Measurements from ENCODE around the gene GOLGA3.
"Not testable (repeated sequence)": the region's sequence is repeated elsewhere in the genome, so short reads cannot be mapped to it uniquely, and the experiment has no call there.

The GOLGA3 gene

DNA sequence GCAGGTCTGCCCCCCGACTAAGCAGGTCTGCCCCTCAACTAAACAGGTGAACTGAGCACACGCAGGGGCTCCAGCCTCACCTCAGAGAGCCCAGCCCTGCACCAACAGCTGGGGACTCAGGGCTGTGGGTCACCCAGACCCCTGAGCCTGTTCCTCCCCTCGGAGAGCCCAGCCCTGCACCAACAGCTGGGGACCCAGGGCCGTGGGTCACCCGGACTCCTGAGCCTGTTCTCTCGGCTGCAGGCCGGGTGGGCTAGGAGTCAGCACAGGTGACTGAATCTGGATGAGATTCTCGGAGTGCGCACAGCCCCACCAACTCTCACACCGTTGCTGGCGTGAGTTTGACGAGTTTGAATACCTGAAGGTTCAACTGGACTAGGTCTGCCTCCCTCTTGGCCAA, 46.7 kb downstream of the GOLGA3 start:
- TF ChIP-seq Cebpa-rat (IDR thresholded peaks at IDR 0.05): no peak
- Histone ChIP-seq H3K4me1 (no peaks in the 10 kb centered on the region), H3K9me3 (no peaks in the 10 kb centered on the region), H3K4me2 (no peak overlapping the region), H3K27me3 (no peaks in the 10 kb centered on the region), H3K36me3 (peaks cover 99% of the 10 kb centered on the region), H3K9ac (no peak overlapping the region), H3K27ac (no peak overlapping the region), H4K20me1 (peaks cover 39% of the 10 kb centered on the region), H3K4me3 (no peak overlapping the region)

- Histone ChIP-seq H3K4me2 (no peak overlapping the region), H3K4me3 (no peak overlapping the region), H3K36me3 (peaks cover 100% of the 10 kb centered on the region), H3K4me1 (peaks cover 3% of the 10 kb centered on the region), H3K9me3 (no peaks in the 10 kb centered on the region), H3K27ac (no peak overlapping the region), H4K20me1 (peaks cover 40% of the 10 kb centered on the region), H3K27me3 (no peaks in the 10 kb centered on the region), H3K9ac (no peak overlapping the region)
- no peak for TF ChIP-seq Cebpa-rat (IDR thresholded peaks at IDR 0.05)
Measured at GRCh38 chr12:132779781-132780353, 48.8 kb downstream of the GOLGA3 start.

DNA sequence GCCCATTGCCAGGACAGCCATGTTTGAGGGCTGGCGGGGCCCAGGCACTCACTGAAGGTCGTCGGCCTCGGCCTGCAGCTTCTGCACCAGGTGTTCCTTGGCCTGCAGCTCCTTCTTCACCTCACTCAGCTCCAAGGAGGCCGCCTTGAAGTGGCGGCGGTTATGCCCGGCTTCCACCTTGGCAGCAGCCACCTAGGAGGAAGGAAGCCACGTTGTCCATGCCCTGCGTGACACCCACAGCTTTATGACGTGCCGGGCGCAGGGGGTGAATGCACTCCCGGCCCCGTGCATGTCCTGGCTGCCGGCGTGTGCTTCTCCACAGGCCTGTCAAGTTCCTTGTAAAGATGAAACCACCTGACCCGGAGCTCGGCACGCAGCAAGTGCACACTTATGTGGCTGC, 51.1 kb downstream of the GOLGA3 start:
- Histone ChIP-seq H3K9me3 (no peaks in the 10 kb centered on the region), H3K4me2 (no peak overlapping the region), H4K20me1 (peaks cover 49% of the 10 kb centered on the region), H3K36me3 (peaks cover 100% of the 10 kb centered on the region), H3K9ac (no peak overlapping the region), H3K4me1 (peaks cover 26% of the 10 kb centered on the region), H3K27ac (no peak overlapping the region), H3K4me3 (no peak overlapping the region), H3K27me3 (no peaks in the 10 kb centered on the region)
- TF ChIP-seq Cebpa-rat (IDR thresholded peaks at IDR 0.05): no peak

DNA sequence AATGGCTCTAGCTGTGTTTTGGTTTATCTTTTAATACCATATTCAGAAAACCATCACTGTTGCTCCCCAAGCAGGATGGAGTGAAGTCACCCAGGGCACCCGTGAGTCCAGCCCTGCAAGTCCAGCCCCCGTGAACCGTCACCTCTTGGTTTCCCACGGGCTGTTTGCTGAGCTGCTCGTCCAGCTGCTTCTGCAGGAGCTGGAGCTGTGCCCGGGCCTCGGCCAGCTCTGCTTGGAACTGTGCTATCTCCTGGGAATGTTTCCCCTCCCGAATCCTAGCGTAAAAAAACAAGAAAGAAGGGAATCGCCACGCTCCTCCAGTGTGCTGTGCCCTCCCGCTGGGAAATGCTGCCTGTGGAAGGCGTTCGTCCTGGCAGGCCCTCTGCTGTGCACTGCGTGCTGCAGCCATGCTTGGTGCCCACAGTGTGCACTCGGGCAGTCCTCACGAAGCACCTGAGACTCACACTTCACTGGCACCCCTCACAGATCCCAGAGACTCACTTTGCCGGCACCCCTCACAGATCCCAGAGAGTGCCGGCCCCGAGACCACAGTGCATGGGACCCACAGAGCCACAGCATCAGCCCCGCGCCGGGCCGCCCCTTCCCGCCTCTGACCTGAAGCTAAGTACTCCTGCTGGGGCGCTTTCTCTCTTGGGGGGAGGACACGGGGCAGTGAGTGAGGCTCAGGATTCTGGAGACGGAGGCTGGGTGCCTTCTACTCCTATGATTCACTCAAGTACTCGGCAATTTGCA, 51.7 kb downstream of the GOLGA3 start:
- H3K4me2 ChIP-seq: no peak overlapping the region
- no peak overlapping the region for H3K4me3 ChIP-seq
- no peak overlapping the region for H3K27ac ChIP-seq
- H3K36me3 ChIP-seq: peaks cover 98% of the 10 kb centered on the region
- H3K4me1 ChIP-seq: peaks cover 32% of the 10 kb centered on the region
- peaks cover 45% of the 10 kb centered on the region for H4K20me1 ChIP-seq
- no peaks in the 10 kb centered on the region for H3K9me3 ChIP-seq
- no peak overlapping the region for H3K9ac ChIP-seq
- TF ChIP-seq Cebpa-rat (IDR thresholded peaks at IDR 0.05): no peak
- H3K27me3 ChIP-seq: no peaks in the 10 kb centered on the region

GRCh38 chr12:132776230-132776625, 52.4 kb downstream of the GOLGA3 start:
- not testable (repeated sequence) for H3K27ac ChIP-seq, H3K9me3 ChIP-seq, H3K4me2 ChIP-seq, H3K9ac ChIP-seq, H3K27me3 ChIP-seq, H3K4me3 ChIP-seq
- H4K20me1 ChIP-seq: peaks cover 37% of the 10 kb centered on the region
- peaks cover 98% of the 10 kb centered on the region for H3K36me3 ChIP-seq
- H3K4me1 ChIP-seq: peaks cover 39% of the 10 kb centered on the region

DNA sequence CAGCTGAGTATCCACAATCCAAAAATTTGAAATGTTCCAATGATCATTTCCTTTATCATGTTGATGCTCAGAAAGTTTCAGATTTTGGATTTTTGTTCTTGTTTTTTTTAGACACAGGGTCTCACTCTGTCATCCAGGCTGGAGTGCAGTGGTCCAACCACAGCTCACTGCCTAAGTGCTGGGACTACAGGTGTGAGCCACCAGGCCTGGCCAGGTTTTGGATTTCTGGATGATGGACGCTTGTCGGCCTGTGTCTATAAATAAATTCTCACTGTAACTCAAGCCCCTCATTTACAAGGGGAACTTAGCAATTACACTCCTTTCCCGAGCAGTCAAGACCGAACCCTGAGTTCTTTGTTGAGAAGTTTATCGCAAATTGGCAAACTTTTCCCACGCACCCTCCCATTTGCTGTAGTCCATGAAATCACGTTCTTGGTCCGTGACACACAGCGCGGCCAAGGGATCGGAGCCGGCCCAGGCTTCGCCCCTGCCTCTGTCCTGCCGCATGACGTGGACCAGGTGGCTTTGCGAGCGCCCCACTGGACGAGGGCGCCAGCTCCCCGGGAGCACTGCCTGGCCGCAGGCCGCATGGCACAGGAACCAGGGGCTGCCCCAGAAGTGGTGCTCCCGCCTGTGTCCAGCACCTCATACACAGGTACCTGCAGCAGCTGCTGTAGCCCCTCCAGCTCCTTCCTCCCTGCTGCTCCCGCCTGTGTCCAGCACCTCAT, 53.0 kb downstream of the GOLGA3 start:
- H3K9ac ChIP-seq: 0 out of 2 replicates have a peak overlapping the region, but pooled peaks have one; percentile 29
- peaks cover 36% of the 10 kb centered on the region for H4K20me1 ChIP-seq
- H3K27me3 ChIP-seq: no peaks in the 10 kb centered on the region
- H3K36me3 ChIP-seq: peaks cover 94% of the 10 kb centered on the region
- H3K4me1 ChIP-seq: peaks cover 45% of the 10 kb centered on the region
- H3K9me3 ChIP-seq: no peaks in the 10 kb centered on the region
- no peak for TF ChIP-seq Cebpa-rat (IDR thresholded peaks at IDR 0.05)
- H3K27ac ChIP-seq: no peak overlapping the region
- no peak overlapping the region for H3K4me2 ChIP-seq
- H3K4me3 ChIP-seq: no peak overlapping the region

DNA sequence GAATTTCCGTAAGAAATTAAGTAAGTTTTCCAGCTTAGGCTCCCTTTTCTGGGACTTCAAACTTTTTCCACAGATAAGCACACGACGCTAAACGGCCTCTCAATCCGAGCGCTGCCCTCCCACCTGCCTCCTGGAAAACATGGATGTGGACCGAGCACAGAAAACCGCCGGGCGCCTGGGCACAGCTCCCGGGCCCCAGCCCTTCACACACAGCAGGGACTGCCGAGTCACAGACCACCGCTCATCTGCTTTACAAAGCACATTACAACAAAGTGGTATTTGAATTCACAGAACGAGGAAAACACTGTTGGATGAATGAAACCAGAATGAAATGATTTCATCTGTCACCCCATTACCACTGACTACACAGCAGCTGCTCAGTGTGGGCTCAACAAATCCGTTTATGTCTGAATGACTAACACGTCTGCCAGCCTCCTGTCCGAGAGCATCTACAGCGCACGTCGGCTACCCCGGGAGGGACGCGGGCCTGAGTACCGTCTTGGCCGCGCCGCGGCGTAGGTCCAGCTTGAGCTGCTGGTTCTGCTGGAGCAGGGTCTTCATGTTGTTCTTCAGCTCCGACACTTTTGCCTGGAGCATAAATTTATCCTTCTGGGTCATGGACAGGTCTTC, 53.9 kb downstream of the GOLGA3 start:
- peak overlapping the region; percentile 62 for H3K27ac ChIP-seq
- H3K4me3 ChIP-seq: no peak overlapping the region
- H3K4me1 ChIP-seq: peaks cover 54% of the 10 kb centered on the region
- H3K9ac ChIP-seq: 0 out of 2 replicates have a peak overlapping the region, but pooled peaks have one; percentile 29
- H3K36me3 ChIP-seq: peaks cover 85% of the 10 kb centered on the region
- H3K27me3 ChIP-seq: no peaks in the 10 kb centered on the region
- peak overlapping the region; percentile 85 for H3K4me2 ChIP-seq
- TF ChIP-seq Cebpa-rat (IDR thresholded peaks at IDR 0.05): no peak
- H3K9me3 ChIP-seq: no peaks in the 10 kb centered on the region
- peaks cover 36% of the 10 kb centered on the region for H4K20me1 ChIP-seq

DNA sequence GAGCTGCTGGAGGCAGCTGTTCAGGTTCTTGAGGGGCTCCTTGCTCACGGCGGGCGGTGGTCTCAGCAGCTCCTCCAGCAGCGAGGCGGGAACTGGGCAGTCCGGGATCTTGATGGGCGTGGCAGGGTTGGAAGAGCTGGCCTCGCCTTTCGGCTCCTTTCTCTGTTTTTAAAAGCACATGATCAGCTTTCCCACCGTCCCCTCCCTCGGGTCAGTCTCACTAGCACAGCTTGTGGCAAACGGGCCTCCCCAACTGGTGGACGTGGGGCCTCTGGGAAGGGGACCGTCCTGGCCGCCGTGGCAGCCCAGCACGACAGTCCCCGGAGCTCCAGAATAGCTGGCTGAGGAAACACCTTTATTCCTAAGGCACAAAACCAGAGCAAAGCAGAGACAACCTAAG, 54.5 kb downstream of the GOLGA3 start:
- H3K4me3 ChIP-seq: peak overlapping the region; percentile 11; the same call in 1 of the 2 replicates
- H3K36me3 ChIP-seq: peaks cover 81% of the 10 kb centered on the region
- peak overlapping the region; percentile 62 for H3K27ac ChIP-seq
- H3K9ac ChIP-seq: peak overlapping the region; percentile 29; the same call in 1 of the 2 replicates
- H3K4me2 ChIP-seq: peak overlapping the region; percentile 85
- H4K20me1 ChIP-seq: peaks cover 36% of the 10 kb centered on the region
- no peaks in the 10 kb centered on the region for H3K27me3 ChIP-seq
- peaks cover 60% of the 10 kb centered on the region for H3K4me1 ChIP-seq
- H3K9me3 ChIP-seq: no peaks in the 10 kb centered on the region
- no peak for TF ChIP-seq Cebpa-rat (IDR thresholded peaks at IDR 0.05)

DNA sequence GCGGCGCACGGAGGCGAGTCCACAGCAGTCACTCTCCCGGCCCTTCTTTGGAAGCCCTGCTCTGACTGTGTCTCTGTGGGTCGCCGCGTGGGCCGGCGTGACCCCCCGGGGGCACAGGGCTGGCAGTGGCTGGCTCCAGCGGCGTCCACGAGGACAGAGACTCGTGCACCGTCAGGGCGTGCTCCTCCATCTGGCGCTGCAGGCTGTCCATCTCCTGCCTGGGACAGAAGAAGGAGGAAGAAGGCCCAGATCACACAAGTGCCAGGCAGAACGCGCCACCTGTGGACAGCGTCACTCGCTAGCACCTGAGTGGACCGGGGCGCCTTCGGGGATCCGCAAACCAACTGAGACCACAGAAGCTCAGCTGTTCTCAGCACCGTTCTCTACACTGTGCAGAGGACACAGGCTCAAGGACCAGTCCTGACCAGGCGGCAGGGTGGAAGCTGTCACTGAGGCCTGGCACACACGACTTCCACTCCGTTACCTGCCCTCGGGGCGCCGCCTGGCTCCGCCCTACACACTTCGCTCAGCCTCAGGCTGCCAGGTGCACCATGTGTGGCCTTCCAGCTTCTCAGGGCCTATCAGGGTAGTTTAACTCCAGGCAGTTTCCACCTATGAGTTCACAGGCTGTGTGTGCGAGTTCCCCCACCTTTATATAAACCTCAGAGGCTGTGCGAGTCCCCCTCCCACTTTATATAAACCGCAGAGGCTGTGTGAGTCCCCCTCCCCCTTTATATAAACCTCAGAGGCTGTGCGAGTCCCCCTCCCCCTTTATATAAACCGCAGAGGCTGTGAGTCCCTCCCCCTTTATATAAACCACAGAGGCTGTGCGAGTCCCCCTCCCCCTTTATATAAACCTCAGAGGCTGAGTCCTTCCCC, 55.4 kb downstream of the GOLGA3 start:
- H3K4me2 ChIP-seq: peak overlapping the region; percentile 85
- H3K36me3 ChIP-seq: peaks cover 74% of the 10 kb centered on the region

More for the DNA sequence above, 55.4 kb downstream of the GOLGA3 start:
- Histone ChIP-seq H3K27me3 (no peaks in the 10 kb centered on the region), H4K20me1 (peaks cover 36% of the 10 kb centered on the region), H3K4me1 (peaks cover 69% of the 10 kb centered on the region), H3K9ac (peak overlapping the region; percentile 27; the same call in 1 of the 2 replicates), H3K9me3 (no peaks in the 10 kb centered on the region), H3K4me3 (peak overlapping the region; percentile 11; the same call in 1 of the 2 replicates), H3K27ac (peak overlapping the region; percentile 62)
- TF ChIP-seq Cebpa-rat (IDR thresholded peaks at IDR 0.05): no peak
